WTC11 (cell line): ENCODE measurements around the gene SLC22A25.

Experiments used
- CTCF ChIP-seq: fragments of 200-600 bp; IDR thresholded peaks from 2 replicates; pipeline ENCODE4 v1.8.0; 2022; ENCODE audit warnings: antibody characterized with exemption
- OVOL2 ChIP-seq: fragments of 250-450 bp; sonication (Bioruptor Pico); IDR thresholded peaks from 2 replicates; pipeline ENCODE4 v1.9.0; 2021; ENCODE audit warnings: mild to moderate bottlenecking, borderline replicate concordance

- TF ChIP-seq CTCF = no peak
- no peak for TF ChIP-seq OVOL2 (CRISPR knock-in tag)
Measured at GRCh38 chr11:63248966-63249365, 5.6 kb upstream of the SLC22A25 start.
